ENCODE measurements around the gene INSYN1. TPM values are rescaled to one million over a fixed set of nuclear protein-coding genes. Genes with fewer than 3 reads are reported as not detected.

The INSYN1 gene
- total and polyA plus RNA-seq, 2 experiments from 2014 or later = 0.18 to 14.2 TPM

DNA sequence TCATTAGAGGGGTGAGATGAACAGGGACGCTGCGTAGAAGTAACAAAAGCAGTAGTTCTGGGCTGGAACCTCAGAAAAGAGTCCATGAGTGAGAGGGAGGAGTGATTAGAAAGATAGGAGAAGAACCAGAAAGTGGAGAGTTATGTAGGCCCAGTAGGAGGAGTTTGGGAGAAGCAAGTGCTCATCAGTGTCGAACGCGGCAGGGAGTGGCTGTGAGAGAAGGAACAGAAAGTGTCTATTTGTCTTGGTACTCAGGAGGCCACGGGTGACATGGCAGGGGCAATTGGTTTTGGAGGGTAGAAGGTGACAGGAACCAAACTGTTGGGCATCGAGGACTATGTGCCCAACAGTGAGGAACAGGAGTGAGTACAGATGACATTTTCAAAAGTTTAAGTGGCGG lies 1.3 kb upstream of the INSYN1 start (continued):
- TF ChIP-seq, protein P1, sequence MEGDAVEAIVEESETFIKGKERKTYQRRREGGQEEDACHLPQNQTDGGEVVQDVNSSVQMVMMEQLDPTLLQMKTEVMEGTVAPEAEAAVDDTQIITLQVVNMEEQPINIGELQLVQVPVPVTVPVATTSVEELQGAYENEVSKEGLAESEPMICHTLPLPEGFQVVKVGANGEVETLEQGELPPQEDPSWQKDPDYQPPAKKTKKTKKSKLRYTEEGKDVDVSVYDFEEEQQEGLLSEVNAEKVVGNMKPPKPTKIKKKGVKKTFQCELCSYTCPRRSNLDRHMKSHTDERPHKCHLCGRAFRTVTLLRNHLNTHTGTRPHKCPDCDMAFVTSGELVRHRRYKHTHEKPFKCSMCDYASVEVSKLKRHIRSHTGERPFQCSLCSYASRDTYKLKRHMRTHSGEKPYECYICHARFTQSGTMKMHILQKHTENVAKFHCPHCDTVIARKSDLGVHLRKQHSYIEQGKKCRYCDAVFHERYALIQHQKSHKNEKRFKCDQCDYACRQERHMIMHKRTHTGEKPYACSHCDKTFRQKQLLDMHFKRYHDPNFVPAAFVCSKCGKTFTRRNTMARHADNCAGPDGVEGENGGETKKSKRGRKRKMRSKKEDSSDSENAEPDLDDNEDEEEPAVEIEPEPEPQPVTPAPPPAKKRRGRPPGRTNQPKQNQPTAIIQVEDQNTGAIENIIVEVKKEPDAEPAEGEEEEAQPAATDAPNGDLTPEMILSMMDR (conservative IDR thresholded peaks at IDR 0.05; ENCODE audit: low read depth in 2 of 2) = no peak

DNA sequence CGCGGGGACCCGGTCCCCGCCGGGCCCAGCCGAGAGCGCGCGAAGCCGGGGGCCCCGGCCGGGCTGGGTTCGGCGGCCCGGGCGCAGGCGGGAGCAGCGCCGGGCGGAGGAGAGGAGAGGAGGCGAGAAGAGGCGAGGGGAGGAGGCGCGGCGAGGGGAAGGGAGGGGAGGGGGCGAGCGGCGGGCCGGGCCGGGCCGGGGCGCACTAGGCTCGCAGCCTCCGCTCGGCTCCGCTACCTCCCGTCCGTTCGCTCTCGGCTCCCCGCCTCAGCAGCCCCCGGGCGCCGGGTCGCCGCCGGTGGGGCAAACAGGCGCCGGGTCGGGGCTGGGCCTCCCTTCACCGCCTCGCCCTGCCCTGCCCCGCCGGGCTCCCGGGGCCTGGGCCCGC lies 351 bp downstream of the INSYN1 start:
- no peaks in the 10 kb centered on the region for H3K79me2 ChIP-seq (replicated peaks; ENCODE audit: insufficient read depth)
- H3K27me3 ChIP-seq (ENCODE audit: insufficient read depth) = peaks cover 17% of the 10 kb centered on the region
- H3K4me1 Mint-ChIP-seq = peaks cover 37% of the 10 kb centered on the region
- no peaks in the 10 kb centered on the region for H3K9me3 Mint-ChIP-seq
- H3K9me2 ChIP-seq (ENCODE audit: insufficient read depth) = no peaks in the 10 kb centered on the region
- H2AFZ ChIP-seq = peak overlapping the region; percentile 80; the same call in 1 of the 2 replicates
- H4K20me1 ChIP-seq (replicated peaks; ENCODE audit: insufficient read depth) = no peaks in the 10 kb centered on the region
- H3K4me2 ChIP-seq = peak overlapping the region; percentile 93
- H3K4me3 ChIP-seq = peak overlapping the region; percentile 89
- H3K27ac ChIP-seq (ENCODE audit: low read depth) = no peak overlapping the region
- H3F3A ChIP-seq (replicated peaks; ENCODE audit: low read depth) = no peaks in the 10 kb centered on the region; the same call in 1 of the 2 replicates
- H3K27ac Mint-ChIP-seq = no peak overlapping the region
- peaks cover 23% of the 10 kb centered on the region for H3K4me1 ChIP-seq (ENCODE audit: insufficient read depth)
- H3K36me3 Mint-ChIP-seq (ENCODE audit: low read depth) = no peaks in the 10 kb centered on the region; the same call in 2 of the 3 replicates
- peak; percentile 70 for DNase-seq (ENCODE audit: low spot score)
- no peaks in the 10 kb centered on the region for H3K36me3 ChIP-seq (ENCODE audit: insufficient read depth)
- peak; percentile 32 for ATAC-seq
- peaks cover 18% of the 10 kb centered on the region for H3K27me3 Mint-ChIP-seq (ENCODE audit: insufficient read depth, low read depth, poor library complexity)
- H3K4me3 Mint-ChIP-seq = no peak overlapping the region
- TF ChIP-seq EZH2 (IDR thresholded peaks at IDR 0.05; ENCODE audit: low read depth, unreplicated experiment) = no peak
- no peak for TF ChIP-seq EZH2phosphoT487 (IDR thresholded peaks at IDR 0.05; ENCODE audit: unreplicated experiment)
- TF ChIP-seq NANOG (IDR thresholded peaks at IDR 0.05; ENCODE audit: borderline replicate concordance) = no peak
- no peak for TF ChIP-seq STAT1 (IDR thresholded peaks at IDR 0.05; ENCODE audit: unreplicated experiment)
- TF ChIP-seq, protein P2, sequence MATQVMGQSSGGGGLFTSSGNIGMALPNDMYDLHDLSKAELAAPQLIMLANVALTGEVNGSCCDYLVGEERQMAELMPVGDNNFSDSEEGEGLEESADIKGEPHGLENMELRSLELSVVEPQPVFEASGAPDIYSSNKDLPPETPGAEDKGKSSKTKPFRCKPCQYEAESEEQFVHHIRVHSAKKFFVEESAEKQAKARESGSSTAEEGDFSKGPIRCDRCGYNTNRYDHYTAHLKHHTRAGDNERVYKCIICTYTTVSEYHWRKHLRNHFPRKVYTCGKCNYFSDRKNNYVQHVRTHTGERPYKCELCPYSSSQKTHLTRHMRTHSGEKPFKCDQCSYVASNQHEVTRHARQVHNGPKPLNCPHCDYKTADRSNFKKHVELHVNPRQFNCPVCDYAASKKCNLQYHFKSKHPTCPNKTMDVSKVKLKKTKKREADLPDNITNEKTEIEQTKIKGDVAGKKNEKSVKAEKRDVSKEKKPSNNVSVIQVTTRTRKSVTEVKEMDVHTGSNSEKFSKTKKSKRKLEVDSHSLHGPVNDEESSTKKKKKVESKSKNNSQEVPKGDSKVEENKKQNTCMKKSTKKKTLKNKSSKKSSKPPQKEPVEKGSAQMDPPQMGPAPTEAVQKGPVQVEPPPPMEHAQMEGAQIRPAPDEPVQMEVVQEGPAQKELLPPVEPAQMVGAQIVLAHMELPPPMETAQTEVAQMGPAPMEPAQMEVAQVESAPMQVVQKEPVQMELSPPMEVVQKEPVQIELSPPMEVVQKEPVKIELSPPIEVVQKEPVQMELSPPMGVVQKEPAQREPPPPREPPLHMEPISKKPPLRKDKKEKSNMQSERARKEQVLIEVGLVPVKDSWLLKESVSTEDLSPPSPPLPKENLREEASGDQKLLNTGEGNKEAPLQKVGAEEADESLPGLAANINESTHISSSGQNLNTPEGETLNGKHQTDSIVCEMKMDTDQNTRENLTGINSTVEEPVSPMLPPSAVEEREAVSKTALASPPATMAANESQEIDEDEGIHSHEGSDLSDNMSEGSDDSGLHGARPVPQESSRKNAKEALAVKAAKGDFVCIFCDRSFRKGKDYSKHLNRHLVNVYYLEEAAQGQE (IDR thresholded peaks at IDR 0.05; ENCODE audit: unreplicated experiment) = no peak
- TF ChIP-seq, protein P3, sequence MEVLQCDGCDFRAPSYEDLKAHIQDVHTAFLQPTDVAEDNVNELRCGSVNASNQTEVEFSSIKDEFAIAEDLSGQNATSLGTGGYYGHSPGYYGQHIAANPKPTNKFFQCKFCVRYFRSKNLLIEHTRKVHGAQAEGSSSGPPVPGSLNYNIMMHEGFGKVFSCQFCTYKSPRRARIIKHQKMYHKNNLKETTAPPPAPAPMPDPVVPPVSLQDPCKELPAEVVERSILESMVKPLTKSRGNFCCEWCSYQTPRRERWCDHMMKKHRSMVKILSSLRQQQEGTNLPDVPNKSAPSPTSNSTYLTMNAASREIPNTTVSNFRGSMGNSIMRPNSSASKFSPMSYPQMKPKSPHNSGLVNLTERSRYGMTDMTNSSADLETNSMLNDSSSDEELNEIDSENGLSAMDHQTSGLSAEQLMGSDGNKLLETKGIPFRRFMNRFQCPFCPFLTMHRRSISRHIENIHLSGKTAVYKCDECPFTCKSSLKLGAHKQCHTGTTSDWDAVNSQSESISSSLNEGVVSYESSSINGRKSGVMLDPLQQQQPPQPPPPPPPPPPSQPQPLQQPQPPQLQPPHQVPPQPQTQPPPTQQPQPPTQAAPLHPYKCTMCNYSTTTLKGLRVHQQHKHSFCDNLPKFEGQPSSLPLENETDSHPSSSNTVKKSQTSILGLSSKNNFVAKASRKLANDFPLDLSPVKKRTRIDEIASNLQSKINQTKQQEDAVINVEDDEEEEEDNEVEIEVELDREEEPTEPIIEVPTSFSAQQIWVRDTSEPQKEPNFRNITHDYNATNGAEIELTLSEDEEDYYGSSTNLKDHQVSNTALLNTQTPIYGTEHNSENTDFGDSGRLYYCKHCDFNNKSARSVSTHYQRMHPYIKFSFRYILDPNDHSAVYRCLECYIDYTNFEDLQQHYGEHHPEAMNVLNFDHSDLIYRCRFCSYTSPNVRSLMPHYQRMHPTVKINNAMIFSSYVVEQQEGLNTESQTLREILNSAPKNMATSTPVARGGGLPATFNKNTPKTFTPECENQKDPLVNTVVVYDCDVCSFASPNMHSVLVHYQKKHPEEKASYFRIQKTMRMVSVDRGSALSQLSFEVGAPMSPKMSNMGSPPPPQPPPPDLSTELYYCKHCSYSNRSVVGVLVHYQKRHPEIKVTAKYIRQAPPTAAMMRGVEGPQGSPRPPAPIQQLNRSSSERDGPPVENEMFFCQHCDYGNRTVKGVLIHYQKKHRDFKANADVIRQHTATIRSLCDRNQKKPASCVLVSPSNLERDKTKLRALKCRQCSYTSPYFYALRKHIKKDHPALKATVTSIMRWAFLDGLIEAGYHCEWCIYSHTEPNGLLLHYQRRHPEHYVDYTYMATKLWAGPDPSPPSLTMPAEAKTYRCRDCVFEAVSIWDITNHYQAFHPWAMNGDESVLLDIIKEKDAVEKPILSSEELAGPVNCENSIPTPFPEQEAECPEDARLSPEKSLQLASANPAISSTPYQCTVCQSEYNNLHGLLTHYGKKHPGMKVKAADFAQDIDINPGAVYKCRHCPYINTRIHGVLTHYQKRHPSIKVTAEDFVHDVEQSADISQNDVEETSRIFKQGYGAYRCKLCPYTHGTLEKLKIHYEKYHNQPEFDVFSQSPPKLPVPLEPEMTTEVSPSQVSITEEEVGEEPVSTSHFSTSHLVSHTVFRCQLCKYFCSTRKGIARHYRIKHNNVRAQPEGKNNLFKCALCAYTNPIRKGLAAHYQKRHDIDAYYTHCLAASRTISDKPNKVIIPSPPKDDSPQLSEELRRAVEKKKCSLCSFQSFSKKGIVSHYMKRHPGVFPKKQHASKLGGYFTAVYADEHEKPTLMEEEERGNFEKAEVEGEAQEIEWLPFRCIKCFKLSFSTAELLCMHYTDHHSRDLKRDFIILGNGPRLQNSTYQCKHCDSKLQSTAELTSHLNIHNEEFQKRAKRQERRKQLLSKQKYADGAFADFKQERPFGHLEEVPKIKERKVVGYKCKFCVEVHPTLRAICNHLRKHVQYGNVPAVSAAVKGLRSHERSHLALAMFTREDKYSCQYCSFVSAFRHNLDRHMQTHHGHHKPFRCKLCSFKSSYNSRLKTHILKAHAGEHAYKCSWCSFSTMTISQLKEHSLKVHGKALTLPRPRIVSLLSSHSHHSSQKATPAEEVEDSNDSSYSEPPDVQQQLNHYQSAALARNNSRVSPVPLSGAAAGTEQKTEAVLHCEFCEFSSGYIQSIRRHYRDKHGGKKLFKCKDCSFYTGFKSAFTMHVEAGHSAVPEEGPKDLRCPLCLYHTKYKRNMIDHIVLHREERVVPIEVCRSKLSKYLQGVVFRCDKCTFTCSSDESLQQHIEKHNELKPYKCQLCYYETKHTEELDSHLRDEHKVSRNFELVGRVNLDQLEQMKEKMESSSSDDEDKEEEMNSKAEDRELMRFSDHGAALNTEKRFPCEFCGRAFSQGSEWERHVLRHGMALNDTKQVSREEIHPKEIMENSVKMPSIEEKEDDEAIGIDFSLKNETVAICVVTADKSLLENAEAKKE (CRISPR knock-in tag; IDR thresholded peaks at IDR 0.05) = no peak
- TF ChIP-seq POLR2AphosphoS5 (IDR thresholded peaks at IDR 0.05; ENCODE audit: low read depth) = no peak
- no peak for TF ChIP-seq JUNB (IDR thresholded peaks at IDR 0.05; ENCODE audit: unreplicated experiment)
- no peak for TF ChIP-seq ZNF114 (CRISPR knock-in tag; IDR thresholded peaks at IDR 0.05)
- no peak for TF ChIP-seq CREB1 (CRISPR knock-in tag; IDR thresholded peaks at IDR 0.05; ENCODE audit: low read depth)
- TF ChIP-seq, protein P1 (conservative IDR thresholded peaks at IDR 0.05; ENCODE audit: low read depth in 2 of 2) = no peak
